ENCODE results near the gene SERPINF2.
"Not testable (repeated sequence)": the region's sequence is repeated elsewhere in the genome, so short reads cannot be mapped to it uniquely, and the experiment has no call there.

Gene SERPINF2

GRCh38 chr17:1786708-1787107, 44.0 kb downstream of the SERPINF2 start:
- DNase-seq (ENCODE audit: extremely low read depth in 1 of 2, low read depth in 1 of 2): no peak

GRCh38 chr17:1787301-1787902, 44.7 kb downstream of the SERPINF2 start:
- DNase-seq (ENCODE audit: extremely low read depth in 1 of 2, low read depth in 1 of 2): no peak

- DNase-seq (ENCODE audit: extremely low read depth in 1 of 2, low read depth in 1 of 2): no peak
Measured at GRCh38 chr17:1789936-1790335, 47.3 kb downstream of the SERPINF2 start.

GRCh38 chr17:1792495-1793446, 50.1 kb downstream of the SERPINF2 start:
- no peak for DNase-seq (ENCODE audit: extremely low read depth in 1 of 2, low read depth in 1 of 2)

- DNase-seq (ENCODE audit: extremely low read depth in 1 of 2, low read depth in 1 of 2): no peak
Measured at GRCh38 chr17:1793447-1793806, 50.8 kb downstream of the SERPINF2 start.

GRCh38 chr17:1796800-1797199, 54.1 kb downstream of the SERPINF2 start:
- no peak for DNase-seq (ENCODE audit: extremely low read depth in 1 of 2, low read depth in 1 of 2)

GRCh38 chr17:1797323-1797722, 54.7 kb downstream of the SERPINF2 start:
- no peak for DNase-seq (ENCODE audit: extremely low read depth in 1 of 2, low read depth in 1 of 2)

GRCh38 chr17:1797846-1798245, 55.2 kb downstream of the SERPINF2 start:
- not testable (repeated sequence) for DNase-seq (ENCODE audit: extremely low read depth in 1 of 2, low read depth in 1 of 2)

- DNase-seq (ENCODE audit: extremely low read depth in 1 of 2, low read depth in 1 of 2): no peak
Measured at GRCh38 chr17:1800240-1800639, 57.6 kb downstream of the SERPINF2 start.

- no peak for DNase-seq (ENCODE audit: extremely low read depth in 1 of 2, low read depth in 1 of 2)
Measured at GRCh38 chr17:1800712-1801111, 58.0 kb downstream of the SERPINF2 start.

- DNase-seq (ENCODE audit: extremely low read depth in 1 of 2, low read depth in 1 of 2): no peak
Measured at GRCh38 chr17:1802429-1802828, 59.8 kb downstream of the SERPINF2 start.

- DNase-seq (ENCODE audit: extremely low read depth in 1 of 2, low read depth in 1 of 2): no peak
Measured at GRCh38 chr17:1803280-1803679, 60.6 kb downstream of the SERPINF2 start.
